ENCODE results near the gene NSMCE4A. TPM values are rescaled to one million over a fixed set of nuclear protein-coding genes. Genes with fewer than 3 reads are reported as not detected.
"Not testable (repeated sequence)": the region's sequence is repeated elsewhere in the genome, so short reads cannot be mapped to it uniquely, and the experiment has no call there.

Gene NSMCE4A
- total and polyA plus RNA-seq, 2 experiments from 2014 or later = 25.6 to 29.2 TPM

DNA sequence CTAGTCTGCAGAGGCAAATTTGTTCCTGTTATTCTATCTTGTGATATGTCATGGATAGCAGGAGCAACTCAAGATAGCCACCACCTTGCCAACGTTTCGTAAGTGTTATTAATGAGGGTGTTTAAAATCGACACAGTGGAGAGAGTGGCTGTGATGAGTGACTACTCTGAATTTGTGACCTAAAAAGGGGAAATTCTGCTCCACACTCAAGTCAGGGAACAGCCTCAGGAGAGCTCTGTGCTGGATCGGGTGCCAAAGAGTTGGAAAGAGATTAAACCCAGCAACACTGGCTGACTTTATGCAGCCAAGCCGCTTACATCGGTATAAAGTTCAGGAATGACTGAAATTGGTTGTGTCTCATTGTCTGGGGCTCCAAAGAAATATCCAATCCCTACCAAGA, 23.4 kb upstream of the NSMCE4A start:
- no peak overlapping the region for H3K27ac ChIP-seq
- peaks cover 5% of the 10 kb centered on the region; the same call in 1 of the 2 replicates for H3K27me3 ChIP-seq (replicated peaks; ENCODE audit: insufficient read depth)
- in situ Hi-C loops (cut with MboI) = no loop called here

DNA sequence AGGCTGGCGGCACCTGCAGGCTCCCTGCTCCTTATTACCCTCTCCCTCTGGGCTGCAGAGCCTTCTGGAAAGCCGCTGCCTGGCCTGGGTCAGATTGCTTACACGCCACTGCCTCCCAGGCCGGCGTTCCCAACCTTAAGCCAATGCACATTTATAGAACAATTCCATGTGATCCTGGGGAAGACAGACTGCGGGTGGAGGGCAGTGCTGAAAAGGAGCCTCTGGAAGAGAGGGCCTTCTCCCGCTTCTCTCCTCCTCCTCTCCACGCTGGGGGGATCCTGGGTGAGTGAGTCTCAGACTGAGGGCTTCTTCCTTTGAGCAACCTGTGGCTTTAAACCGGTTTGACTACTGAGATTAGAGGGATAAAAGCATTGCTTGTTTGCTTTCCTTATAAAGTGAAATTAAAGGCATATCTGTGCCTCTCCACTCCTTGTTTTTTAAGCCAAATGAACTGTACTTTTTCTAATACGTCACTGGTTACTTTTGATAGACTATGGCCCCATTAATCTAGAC, 19.5 kb upstream of the NSMCE4A start:
- Histone ChIP-seq H3K9me2 (ENCODE audit: insufficient read depth) (no peaks in the 10 kb centered on the region), H3K9me3 (ENCODE audit: low read depth) (no peaks in the 10 kb centered on the region), H3K79me2 (ENCODE audit: insufficient read depth) (no peaks in the 10 kb centered on the region), H2AFZ (no peak overlapping the region; the same call in 1 of the 2 replicates), H3F3A (ENCODE audit: insufficient read depth) (no peaks in the 10 kb centered on the region), H3K9ac (no peak overlapping the region), H3K36me3 (ENCODE audit: low read depth) (no peaks in the 10 kb centered on the region), H3K27me3 (replicated peaks; ENCODE audit: insufficient read depth) (peaks cover 5% of the 10 kb centered on the region; the same call in 1 of the 2 replicates), H4K20me1 (ENCODE audit: insufficient read depth) (no peaks in the 10 kb centered on the region), H3K4me2 (ENCODE audit: unreplicated experiment) (no peak overlapping the region), H3K4me1 (ENCODE audit: insufficient read depth) (no peaks in the 10 kb centered on the region), H3K27ac (no peak overlapping the region), H3K4me3 (no peak overlapping the region)
- in situ Hi-C loops (cut with MboI) = no loop called here
- TF ChIP-seq EZH2phosphoT487 (IDR thresholded peaks at IDR 0.05; ENCODE audit: insufficient read depth, low read depth) (no peak), EZH2 (IDR thresholded peaks at IDR 0.05; ENCODE audit: insufficient read depth, poor library complexity, severe bottlenecking) (no peak)
- WGBS, 2 experiments (ENCODE audit: low coverage in 1 of 2, low lambda C conversion rate in 2 of 2, missing lambda C conversion rate in 2 of 2) = 8 to 9% methylated on average over 10 of the region's 10 CpGs
- peak; percentile 21 for DNase-seq

More for the DNA sequence above, 23.4 kb upstream of the NSMCE4A start:
- Histone ChIP-seq H3K4me1 (ENCODE audit: insufficient read depth) (no peaks in the 10 kb centered on the region), H3K9me2 (ENCODE audit: insufficient read depth) (no peaks in the 10 kb centered on the region), H3K9me3 (ENCODE audit: low read depth) (no peaks in the 10 kb centered on the region), H4K20me1 (ENCODE audit: insufficient read depth) (no peaks in the 10 kb centered on the region), H3K79me2 (ENCODE audit: insufficient read depth) (no peaks in the 10 kb centered on the region), H3K4me2 (ENCODE audit: unreplicated experiment) (no peak overlapping the region), H3K4me3 (no peak overlapping the region), H2AFZ (no peak overlapping the region), H3F3A (ENCODE audit: insufficient read depth) (no peaks in the 10 kb centered on the region), H3K9ac (no peak overlapping the region), H3K36me3 (ENCODE audit: low read depth) (no peaks in the 10 kb centered on the region)
- TF ChIP-seq EZH2 (IDR thresholded peaks at IDR 0.05; ENCODE audit: insufficient read depth, poor library complexity, severe bottlenecking) (no peak), EZH2phosphoT487 (IDR thresholded peaks at IDR 0.05; ENCODE audit: insufficient read depth, low read depth) (no peak)
- peak; percentile 8 for DNase-seq
- 6 to 9% methylated on average over 6 of the region's 6 CpGs for WGBS, 2 experiments (ENCODE audit: low coverage in 1 of 2, low lambda C conversion rate in 2 of 2, missing lambda C conversion rate in 2 of 2)

DNA sequence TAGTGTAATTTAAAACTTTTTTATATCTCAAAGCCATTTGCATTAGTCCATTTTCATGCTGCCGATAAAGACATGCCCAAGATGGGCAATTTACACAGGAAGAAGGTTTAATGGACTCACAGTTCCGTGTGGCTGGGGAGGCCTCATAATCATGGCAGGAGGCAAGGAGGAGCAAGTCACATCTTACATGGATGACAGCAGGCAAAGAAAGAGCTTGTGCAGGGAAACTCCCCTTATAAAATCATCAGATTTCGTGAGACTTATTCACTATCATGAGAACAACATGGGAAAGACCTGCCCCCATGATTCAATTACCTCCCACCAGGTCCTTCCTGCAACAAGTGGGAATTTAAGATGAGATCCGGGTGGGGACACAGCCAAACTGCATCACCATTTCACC, 16.7 kb upstream of the NSMCE4A start:
- H3K79me2 ChIP-seq (ENCODE audit: insufficient read depth); H3K27me3 ChIP-seq (replicated peaks; ENCODE audit: insufficient read depth); H3K27ac ChIP-seq; in situ Hi-C loops (cut with MboI); H3K4me1 ChIP-seq (ENCODE audit: insufficient read depth); H3F3A ChIP-seq (ENCODE audit: insufficient read depth); H3K36me3 ChIP-seq (ENCODE audit: low read depth); DNase-seq; H2AFZ ChIP-seq; H3K9me3 ChIP-seq (ENCODE audit: low read depth); H3K4me2 ChIP-seq (ENCODE audit: unreplicated experiment); H4K20me1 ChIP-seq (ENCODE audit: insufficient read depth); H3K4me3 ChIP-seq; H3K9me2 ChIP-seq (ENCODE audit: insufficient read depth); H3K9ac ChIP-seq: not testable (repeated sequence)
- 57 to 63% methylated on average over 4 of the region's 4 CpGs for WGBS, 2 experiments (ENCODE audit: low coverage in 1 of 2, low lambda C conversion rate in 2 of 2, missing lambda C conversion rate in 2 of 2)

DNA sequence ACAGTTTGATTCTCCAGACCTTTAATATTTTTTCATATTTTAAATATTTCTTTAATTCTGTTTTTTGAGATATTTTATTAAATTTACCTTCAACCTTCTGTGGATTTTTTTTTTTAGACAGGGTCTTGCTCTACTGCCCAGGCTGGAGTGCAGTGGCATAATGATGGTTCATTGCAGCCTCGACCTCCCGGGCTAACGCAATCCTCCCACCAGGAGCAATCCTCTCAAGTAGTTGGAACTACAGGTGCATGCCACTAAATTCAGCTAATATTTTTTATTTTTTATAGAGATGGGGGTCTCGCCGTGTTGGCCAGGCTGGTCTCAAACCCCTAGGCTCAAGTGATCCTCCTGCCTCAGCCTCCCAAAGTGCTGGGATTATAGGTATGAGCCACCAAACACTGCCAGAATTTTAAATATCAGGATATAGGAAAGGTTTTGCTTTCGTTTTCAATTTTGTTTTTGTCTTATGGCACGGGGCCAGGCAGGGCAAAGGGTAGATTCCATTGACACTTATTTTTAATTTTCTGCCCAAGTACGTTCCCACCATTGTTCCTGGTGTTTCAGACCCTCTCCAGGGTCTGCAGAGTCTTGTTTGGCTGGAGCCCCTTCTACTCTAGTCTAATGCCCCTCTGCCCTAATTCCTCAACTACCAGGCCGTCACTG, 15.1 kb upstream of the NSMCE4A start:
- Histone ChIP-seq H3K4me2 (ENCODE audit: unreplicated experiment) (no peak overlapping the region), H3K9ac (no peak overlapping the region), H3K4me3 (no peak overlapping the region), H3F3A (ENCODE audit: insufficient read depth) (no peaks in the 10 kb centered on the region), H2AFZ (no peak overlapping the region), H3K9me2 (ENCODE audit: insufficient read depth) (no peaks in the 10 kb centered on the region), H3K27me3 (replicated peaks; ENCODE audit: insufficient read depth) (0 out of 2 replicates have a peak, but pooled peaks cover 5% of the 10 kb centered on the region), H3K79me2 (ENCODE audit: insufficient read depth) (no peaks in the 10 kb centered on the region), H3K4me1 (ENCODE audit: insufficient read depth) (no peaks in the 10 kb centered on the region), H3K9me3 (ENCODE audit: low read depth) (no peaks in the 10 kb centered on the region), H3K36me3 (ENCODE audit: low read depth) (no peaks in the 10 kb centered on the region), H4K20me1 (ENCODE audit: insufficient read depth) (no peaks in the 10 kb centered on the region), H3K27ac (no peak overlapping the region)
- DNase-seq = no peak
- 59 to 64% methylated on average over 9 of the region's 9 CpGs for WGBS, 2 experiments (ENCODE audit: low coverage in 1 of 2, low lambda C conversion rate in 2 of 2, missing lambda C conversion rate in 2 of 2)
- in situ Hi-C loops (cut with MboI) = no loop called here
- TF ChIP-seq EZH2 (IDR thresholded peaks at IDR 0.05; ENCODE audit: insufficient read depth, poor library complexity, severe bottlenecking) = no peak
- TF ChIP-seq EZH2phosphoT487 (IDR thresholded peaks at IDR 0.05; ENCODE audit: insufficient read depth, low read depth) = no peak
